Esophagus muscularis mucosa (tissue), 4 donors: Measurements from ENCODE around the gene KLHL11.

Source experiments
- EP300 ChIP-seq: sonication (generic); formaldehyde crosslinking; IDR thresholded peaks from one replicate; pipeline ENCODE4 v1.6.1; 2017; ENCODE audit warnings: antibody characterized with exemption
- POLR2AphosphoS5 ChIP-seq, 2 donors: sonication (generic); formaldehyde crosslinking; IDR thresholded peaks; one replicate each; pipeline ENCODE4 v1.6.1; 2017; ENCODE audit warnings: antibody characterized with exemption in 2 of 2
- TF ChIP-seq, protein P1 (sequence below), 3 experiments: fragments of 200-600 bp in 2 of 3; fragments of 450-650 bp in 1 of 3; sonication (generic) in 2 of 3; IDR thresholded peaks; one replicate each; pipeline ENCODE4 v1.5.1; 2017 to 2019; ENCODE audit warnings: antibody characterized with exemption in 3 of 3, mild to moderate bottlenecking in 2 of 3, moderate library complexity in 1 of 3

DNA sequence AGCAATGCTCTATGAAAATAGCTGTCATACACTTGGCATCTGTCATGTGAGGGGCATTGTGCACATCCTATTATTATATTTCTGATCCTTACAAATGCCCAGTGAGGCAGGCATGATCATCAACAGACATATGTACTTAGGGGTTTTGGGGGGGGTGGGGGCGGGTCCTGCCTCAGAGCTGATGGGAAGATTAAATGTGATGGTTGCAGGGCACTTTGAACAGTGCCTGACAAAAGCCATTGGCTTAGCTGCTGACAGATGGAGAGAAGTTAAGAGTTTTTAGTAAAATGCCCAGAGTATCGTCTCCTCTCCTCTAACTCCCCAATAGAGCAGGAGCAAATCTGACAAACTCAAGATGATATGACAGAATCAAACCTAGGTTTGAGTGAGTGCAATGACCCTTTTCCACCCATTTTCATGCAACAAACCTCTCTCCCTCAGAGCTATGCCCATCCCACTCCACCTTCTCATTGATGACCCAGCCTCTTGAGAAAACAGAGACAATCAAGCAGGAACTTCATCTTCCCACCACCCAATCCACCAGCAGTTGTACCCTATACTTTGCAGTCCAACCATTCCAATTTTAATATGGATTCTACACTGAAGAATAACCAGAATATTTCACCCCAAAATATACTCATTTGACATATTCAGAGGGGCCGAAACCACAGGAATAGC is 4.8 kb downstream of the KLHL11 start:
- TF ChIP-seq, protein P1, sequence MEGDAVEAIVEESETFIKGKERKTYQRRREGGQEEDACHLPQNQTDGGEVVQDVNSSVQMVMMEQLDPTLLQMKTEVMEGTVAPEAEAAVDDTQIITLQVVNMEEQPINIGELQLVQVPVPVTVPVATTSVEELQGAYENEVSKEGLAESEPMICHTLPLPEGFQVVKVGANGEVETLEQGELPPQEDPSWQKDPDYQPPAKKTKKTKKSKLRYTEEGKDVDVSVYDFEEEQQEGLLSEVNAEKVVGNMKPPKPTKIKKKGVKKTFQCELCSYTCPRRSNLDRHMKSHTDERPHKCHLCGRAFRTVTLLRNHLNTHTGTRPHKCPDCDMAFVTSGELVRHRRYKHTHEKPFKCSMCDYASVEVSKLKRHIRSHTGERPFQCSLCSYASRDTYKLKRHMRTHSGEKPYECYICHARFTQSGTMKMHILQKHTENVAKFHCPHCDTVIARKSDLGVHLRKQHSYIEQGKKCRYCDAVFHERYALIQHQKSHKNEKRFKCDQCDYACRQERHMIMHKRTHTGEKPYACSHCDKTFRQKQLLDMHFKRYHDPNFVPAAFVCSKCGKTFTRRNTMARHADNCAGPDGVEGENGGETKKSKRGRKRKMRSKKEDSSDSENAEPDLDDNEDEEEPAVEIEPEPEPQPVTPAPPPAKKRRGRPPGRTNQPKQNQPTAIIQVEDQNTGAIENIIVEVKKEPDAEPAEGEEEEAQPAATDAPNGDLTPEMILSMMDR (IDR thresholded peaks at IDR 0.05), result no peak
- TF ChIP-seq POLR2AphosphoS5 (IDR thresholded peaks at IDR 0.05), result no peak
- no peak for TF ChIP-seq EP300
